ENCODE results near the gene UQCC2.

UQCC2 gene

DNA sequence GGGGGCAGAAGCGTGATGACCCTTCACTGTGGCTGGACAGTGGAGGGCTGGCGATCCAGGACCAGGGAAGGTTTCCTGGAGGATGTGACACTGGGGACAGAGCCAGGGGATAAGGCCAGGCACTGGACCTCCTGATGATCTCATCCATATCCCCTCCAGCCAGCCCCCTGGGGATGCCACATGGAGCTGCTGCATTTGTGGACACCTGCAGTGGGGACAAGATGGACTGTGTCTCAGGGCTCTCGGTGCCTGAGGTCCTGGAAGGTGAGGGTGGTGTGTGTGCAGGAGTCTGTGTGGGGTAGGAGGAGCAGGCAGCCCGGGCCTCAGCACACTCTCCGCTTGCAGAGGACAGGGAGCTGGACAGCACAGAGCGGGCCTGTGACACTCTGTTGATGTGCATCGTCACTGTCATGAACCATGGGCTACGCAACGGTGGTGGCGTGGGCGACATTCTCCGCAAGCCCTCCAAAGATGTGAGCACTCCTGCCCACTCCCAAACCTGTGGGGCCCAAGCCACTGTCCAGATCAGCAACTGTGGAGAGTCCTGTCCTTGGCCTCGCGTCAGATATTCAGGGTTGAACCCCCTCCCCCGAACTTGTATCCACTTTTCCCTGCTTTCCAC lies 19.9 kb downstream of the UQCC2 start:
- no peak for DNase-seq (ENCODE audit: low read depth, low spot score)

DNA sequence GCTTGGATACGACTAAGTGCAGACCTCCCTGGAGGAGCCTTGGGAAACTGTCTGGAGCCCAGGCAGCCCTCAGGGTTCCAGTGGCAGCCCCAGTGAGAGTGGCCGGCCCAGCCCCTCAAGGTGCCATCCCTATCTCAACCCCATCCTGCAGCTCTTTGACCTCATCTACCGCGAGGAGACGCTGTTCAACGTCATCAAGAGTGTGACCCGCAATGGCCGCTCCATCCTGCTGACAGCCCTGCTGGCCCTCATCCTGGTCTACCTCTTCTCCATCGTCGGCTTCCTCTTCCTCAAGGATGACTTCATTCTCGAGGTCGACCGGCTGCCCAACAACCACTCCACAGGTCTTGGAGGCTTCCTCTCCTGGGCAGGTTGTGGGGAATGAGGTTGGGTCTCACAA lies 20.7 kb downstream of the UQCC2 start:
- no peak for DNase-seq (ENCODE audit: low read depth, low spot score)

GRCh38 chr6:33689879-33690278 lies 21.6 kb downstream of the UQCC2 start:
- DNase-seq (ENCODE audit: low read depth, low spot score), result no peak

- DNase-seq (ENCODE audit: low read depth, low spot score), result no peak
Measured at GRCh38 chr6:33689148-33689494, 22.4 kb downstream of the UQCC2 start.

- no peak for DNase-seq (ENCODE audit: low read depth, low spot score)
Measured at GRCh38 chr6:33688451-33689147, 22.9 kb downstream of the UQCC2 start.

- DNase-seq (ENCODE audit: low read depth, low spot score), result no peak
Measured at GRCh38 chr6:33688006-33688405, 23.5 kb downstream of the UQCC2 start.

- no peak for DNase-seq (ENCODE audit: low read depth, low spot score)
Measured at GRCh38 chr6:33686981-33687975, 24.2 kb downstream of the UQCC2 start.

DNA sequence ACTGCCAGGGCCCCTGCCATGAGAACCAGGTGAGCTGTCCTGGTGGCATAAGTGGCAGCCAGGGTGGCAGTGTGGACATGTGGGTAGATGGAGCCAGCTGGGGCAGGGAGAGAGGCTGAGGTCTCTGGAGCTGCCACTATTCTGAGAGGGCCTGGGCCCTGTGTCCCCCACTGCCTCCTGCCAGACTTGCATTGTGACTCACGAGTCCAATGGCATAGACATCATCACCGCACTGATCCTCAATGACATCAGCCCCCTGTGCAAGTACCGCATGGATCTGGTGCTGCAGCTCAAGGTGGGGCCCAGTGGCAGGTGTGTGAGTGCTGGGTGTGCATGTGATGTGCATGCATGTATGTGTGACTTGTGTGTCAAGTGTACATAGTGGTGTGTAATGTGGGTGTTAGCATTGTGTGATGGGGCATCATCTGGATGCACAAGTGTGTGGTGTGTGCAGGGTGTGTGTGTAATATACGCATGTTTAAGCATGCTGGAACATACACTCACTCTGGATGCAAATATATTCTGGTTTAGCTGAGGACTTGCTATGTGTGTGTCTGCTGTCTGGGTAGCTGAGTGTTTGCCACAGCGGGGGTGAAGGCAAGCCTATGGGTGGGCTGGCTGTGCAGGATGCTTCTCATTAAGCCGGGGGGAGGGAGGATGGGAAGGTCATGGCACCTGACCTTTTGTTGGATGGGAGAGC lies 25.1 kb downstream of the UQCC2 start:
- DNase-seq (ENCODE audit: low read depth, low spot score), result no peak

- DNase-seq (ENCODE audit: low read depth, low spot score), result no peak
Measured at GRCh38 chr6:33685411-33686224, 25.9 kb downstream of the UQCC2 start.

- no peak for DNase-seq (ENCODE audit: low read depth, low spot score)
Measured at GRCh38 chr6:33684983-33685382, 26.5 kb downstream of the UQCC2 start.

DNA sequence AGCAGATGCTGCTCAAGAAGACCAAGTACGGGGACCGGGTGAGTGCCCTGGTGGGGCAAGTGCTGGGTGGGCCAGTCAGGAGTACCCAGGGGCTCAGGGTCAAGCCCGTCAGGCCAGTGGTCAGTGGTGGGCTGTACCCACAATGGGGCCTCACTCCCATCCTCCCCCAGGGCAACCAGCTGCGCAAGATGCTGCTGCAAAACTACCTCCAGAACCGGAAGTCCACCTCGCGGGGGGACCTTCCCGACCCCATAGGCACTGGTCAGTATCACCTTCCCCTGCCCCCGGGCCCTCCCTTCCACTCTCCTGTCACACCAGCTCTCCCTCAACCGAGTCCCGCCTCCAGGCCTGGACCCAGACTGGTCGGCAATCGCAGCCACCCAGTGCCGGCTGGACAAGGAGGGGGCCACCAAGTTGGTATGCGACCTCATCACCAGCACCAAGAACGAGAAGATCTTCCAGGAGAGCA lies 27.0 kb downstream of the UQCC2 start:
- no peak for DNase-seq (ENCODE audit: low read depth, low spot score)

DNA sequence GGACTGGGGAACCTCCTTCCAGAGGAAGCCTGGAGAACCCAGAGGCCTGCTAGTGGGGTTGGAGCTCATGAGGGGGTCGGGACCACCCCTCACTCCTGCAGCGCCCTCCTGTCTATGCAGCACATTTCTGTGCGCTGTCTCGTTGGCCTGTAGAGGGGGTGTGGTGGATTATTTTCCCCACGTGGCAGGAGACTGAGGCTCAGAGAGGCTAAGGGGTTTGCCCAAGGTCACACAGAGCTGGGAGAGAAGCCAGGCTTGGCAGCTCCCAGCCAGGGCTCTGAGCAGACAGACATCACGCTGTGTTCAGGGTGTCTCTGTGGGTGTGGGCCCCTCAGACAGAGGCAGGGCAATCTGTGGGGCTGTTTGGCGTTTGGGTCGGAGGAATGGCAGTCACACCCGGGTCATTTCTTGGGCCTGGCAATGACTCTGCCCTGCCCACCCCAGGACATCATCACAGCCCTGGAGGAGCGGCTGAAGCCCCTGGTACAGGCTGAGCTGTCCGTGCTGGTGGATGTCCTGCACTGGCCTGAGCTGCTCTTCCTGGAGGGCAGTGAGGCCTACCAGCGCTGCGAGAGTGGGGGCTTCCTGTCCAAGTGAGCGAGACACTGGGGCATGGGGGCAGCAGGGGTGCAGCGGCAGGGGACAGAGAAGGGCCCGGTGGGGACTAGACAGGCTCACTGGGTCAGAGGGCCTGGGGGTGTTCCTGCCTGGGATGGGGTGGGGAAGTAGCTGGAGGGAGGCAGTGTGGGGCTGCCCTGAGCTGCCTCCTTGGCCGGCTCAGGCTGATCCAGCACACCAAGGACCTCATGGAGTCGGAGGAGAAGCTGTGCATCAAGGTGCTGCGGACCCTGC lies 27.7 kb downstream of the UQCC2 start:
- DNase-seq (ENCODE audit: low read depth, low spot score), result no peak

DNA sequence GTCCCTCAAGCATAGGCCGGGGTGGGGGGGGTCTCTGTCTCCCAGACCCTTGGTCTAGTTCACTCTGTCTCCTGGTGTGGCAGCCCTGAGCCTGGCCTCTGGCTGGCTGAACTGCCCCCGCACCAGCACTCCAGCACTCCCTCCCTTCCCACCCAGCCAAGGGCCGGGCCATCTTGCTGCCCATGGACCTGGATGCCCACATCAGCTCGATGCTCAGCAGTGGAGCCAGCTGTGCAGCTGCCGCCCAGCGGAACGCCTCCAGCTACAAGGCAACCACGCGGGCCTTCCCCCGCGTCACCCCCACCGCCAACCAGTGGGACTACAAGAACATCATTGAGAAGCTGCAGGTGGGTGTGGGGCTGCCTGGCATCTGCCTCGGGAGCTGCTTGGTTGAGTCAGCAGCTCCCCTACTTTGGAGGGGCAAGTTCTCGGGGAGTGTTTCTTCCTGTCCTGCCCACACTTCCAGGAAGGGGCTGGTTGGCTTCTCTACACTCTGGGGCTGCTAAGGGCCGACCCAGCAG lies 28.4 kb downstream of the UQCC2 start:
- no peak for DNase-seq (ENCODE audit: low read depth, low spot score)

- no peak for DNase-seq (ENCODE audit: low read depth, low spot score)
Measured at GRCh38 chr6:33682341-33682740, 29.2 kb downstream of the UQCC2 start.

DNA sequence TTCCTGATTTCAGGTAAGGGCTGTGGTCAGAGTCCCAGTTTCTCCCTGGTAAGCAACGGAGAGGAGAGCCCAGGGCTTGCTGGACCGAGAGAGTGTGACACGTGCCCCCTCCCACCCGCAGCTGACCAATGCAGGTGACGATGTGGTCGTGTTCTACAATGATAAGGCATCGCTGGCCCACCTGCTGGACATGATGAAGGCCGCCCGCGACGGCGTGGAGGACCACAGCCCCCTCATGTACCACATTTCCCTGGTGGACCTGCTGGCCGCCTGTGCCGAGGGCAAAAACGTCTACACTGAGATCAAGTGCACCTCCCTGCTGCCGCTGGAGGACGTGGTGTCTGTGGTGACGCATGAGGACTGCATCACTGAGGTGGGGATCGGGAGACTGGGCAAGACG lies 31.7 kb downstream of the UQCC2 start:
- no peak for DNase-seq (ENCODE audit: low read depth, low spot score)

- DNase-seq (ENCODE audit: low read depth, low spot score), result no peak
Measured at GRCh38 chr6:33678932-33679490, 32.5 kb downstream of the UQCC2 start.

DNA sequence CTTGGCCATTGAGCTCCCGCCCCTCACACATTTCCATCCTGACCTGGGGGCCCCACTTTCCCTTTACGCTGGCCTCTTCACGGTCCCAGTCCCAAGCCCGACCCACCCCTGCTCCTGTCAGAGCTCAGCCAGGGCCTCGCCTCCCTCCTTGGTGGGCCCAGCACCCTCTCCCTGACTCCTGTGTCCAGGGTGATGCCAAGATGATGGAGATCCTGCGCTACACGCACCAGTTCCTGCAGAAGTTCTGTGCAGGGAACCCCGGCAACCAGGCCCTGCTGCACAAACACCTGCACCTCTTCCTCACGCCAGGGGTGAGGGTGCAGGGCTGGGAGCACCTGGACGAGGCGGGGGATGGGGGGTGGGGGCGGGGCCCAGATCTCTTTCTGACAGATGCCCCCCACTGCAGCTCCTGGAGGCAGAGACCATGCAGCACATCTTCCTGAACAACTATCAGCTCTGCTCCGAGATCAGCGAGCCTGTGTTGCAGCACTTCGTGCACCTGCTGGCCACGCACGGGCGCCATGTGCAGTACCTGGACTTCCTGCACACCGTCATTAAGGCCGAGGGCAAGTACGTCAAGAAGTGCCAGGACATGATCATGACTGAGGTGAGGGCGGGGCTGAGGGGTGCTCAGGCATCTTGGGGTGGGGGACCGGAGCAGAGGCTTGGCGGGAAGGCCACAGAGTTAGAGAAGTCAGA lies 33.1 kb downstream of the UQCC2 start:
- DNase-seq (ENCODE audit: low read depth, low spot score), result no peak

GRCh38 chr6:33677689-33678088 lies 33.8 kb downstream of the UQCC2 start:
- no peak for DNase-seq (ENCODE audit: low read depth, low spot score)
